Measurements from ENCODE around the gene UBE2E3. TPM values are rescaled to one million over a fixed set of nuclear protein-coding genes. Genes with fewer than 3 reads are reported as not detected.

Gene UBE2E3
- total RNA-seq, 1 experiment from 2014 or later = 91.3 TPM

DNA sequence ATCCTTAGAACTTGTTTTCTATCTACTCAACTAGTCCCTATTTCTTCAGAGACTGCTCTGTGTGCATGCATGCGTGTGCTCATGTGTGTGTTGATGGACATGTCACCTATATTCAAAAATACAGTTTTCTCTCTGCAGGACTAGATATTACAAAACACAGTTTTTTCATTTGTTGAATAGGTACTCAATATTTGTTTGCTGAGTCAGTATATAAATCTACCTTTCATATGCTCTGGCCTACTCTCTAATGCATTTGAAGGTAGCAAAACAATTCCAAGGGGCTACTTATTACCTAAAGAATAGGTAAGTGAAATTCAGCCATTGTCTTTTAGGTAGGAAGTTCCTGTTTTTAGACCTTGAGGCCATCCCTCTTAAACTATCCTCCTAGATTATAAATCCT, 8.6 kb upstream of the UBE2E3 start:
- no peak for TF ChIP-seq POLR2AphosphoS5 (IDR thresholded peaks at IDR 0.05; ENCODE audit: low read depth, low read length)
- TF ChIP-seq, protein P1, sequence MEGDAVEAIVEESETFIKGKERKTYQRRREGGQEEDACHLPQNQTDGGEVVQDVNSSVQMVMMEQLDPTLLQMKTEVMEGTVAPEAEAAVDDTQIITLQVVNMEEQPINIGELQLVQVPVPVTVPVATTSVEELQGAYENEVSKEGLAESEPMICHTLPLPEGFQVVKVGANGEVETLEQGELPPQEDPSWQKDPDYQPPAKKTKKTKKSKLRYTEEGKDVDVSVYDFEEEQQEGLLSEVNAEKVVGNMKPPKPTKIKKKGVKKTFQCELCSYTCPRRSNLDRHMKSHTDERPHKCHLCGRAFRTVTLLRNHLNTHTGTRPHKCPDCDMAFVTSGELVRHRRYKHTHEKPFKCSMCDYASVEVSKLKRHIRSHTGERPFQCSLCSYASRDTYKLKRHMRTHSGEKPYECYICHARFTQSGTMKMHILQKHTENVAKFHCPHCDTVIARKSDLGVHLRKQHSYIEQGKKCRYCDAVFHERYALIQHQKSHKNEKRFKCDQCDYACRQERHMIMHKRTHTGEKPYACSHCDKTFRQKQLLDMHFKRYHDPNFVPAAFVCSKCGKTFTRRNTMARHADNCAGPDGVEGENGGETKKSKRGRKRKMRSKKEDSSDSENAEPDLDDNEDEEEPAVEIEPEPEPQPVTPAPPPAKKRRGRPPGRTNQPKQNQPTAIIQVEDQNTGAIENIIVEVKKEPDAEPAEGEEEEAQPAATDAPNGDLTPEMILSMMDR (IDR thresholded peaks at IDR 0.05) = no peak
- no peak for TF ChIP-seq TCF7L2 (IDR thresholded peaks at IDR 0.05; ENCODE audit: low read depth, low read length)
- TF ChIP-seq, protein P2, sequence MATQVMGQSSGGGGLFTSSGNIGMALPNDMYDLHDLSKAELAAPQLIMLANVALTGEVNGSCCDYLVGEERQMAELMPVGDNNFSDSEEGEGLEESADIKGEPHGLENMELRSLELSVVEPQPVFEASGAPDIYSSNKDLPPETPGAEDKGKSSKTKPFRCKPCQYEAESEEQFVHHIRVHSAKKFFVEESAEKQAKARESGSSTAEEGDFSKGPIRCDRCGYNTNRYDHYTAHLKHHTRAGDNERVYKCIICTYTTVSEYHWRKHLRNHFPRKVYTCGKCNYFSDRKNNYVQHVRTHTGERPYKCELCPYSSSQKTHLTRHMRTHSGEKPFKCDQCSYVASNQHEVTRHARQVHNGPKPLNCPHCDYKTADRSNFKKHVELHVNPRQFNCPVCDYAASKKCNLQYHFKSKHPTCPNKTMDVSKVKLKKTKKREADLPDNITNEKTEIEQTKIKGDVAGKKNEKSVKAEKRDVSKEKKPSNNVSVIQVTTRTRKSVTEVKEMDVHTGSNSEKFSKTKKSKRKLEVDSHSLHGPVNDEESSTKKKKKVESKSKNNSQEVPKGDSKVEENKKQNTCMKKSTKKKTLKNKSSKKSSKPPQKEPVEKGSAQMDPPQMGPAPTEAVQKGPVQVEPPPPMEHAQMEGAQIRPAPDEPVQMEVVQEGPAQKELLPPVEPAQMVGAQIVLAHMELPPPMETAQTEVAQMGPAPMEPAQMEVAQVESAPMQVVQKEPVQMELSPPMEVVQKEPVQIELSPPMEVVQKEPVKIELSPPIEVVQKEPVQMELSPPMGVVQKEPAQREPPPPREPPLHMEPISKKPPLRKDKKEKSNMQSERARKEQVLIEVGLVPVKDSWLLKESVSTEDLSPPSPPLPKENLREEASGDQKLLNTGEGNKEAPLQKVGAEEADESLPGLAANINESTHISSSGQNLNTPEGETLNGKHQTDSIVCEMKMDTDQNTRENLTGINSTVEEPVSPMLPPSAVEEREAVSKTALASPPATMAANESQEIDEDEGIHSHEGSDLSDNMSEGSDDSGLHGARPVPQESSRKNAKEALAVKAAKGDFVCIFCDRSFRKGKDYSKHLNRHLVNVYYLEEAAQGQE (IDR thresholded peaks at IDR 0.05; ENCODE audit: insufficient read depth in 1 of 2, low read depth in 2 of 2, low read length in 1 of 2) = no peak
- no peak for TF ChIP-seq SIN3A (IDR thresholded peaks at IDR 0.05; ENCODE audit: borderline replicate concordance, insufficient read depth, low read depth, low read length)
- ChIA-PET CTCF (no interaction called here), POLR2A (no interaction called here)
- in situ Hi-C loops (cut with HindIII; ENCODE audit: low pct_unique_long_range_greater_than_20kb, low sequenced_read_pairs) = no loop called here
- DNase-seq (ENCODE audit: low read depth, low spot score) (no peak), ATAC-seq (no peak)
- Histone ChIP-seq H3K4me1 (ENCODE audit: control insufficient read depth, insufficient read depth, low read length) (no peaks in the 10 kb centered on the region), H3K9me3 (ENCODE audit: control insufficient read depth, insufficient read depth, low read depth, low read length) (no peaks in the 10 kb centered on the region), H3K27me3 (ENCODE audit: control insufficient read depth, insufficient read depth, low read length) (no peaks in the 10 kb centered on the region), H3K27ac (ENCODE audit: low read length) (no peak overlapping the region), H3K4me3 (ENCODE audit: low read depth in 2 of 2, low read length in 2 of 2) (no peak overlapping the region), H3K36me3 (ENCODE audit: control insufficient read depth, insufficient read depth, low read length) (no peaks in the 10 kb centered on the region)
- intact Hi-C loops (cut with micrococcal nuclease; ENCODE audit: unreplicated experiment) = no loop called here
- no TSS peak for BruUV-seq (replicated peaks)

DNA sequence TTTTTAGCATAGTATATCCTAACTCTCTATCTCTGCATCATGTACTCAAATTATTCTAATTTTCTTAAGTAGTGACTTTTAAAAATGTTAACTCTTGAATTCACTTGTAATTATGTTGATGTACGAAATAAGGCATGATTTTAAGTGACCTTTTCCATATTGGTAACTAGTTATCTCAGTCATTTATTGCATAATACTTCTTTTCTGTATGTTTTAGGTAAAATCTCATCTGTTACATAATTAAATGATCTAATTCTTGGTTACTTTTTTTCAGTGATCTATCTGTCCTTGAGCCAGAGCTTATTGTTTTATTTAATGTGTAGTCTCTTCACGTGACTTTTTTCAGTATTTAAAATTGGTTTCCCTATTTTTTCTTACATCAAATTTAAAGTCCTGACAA, 4.8 kb upstream of the UBE2E3 start:
- intact Hi-C loops (cut with micrococcal nuclease; ENCODE audit: unreplicated experiment) = no loop called here
- H3K4me1 ChIP-seq (ENCODE audit: control insufficient read depth, insufficient read depth, low read length) = peaks cover 6% of the 10 kb centered on the region
- POLR2A ChIA-PET = no interaction called here

More for the DNA sequence above, 4.8 kb upstream of the UBE2E3 start:
- Histone ChIP-seq H3K4me3 (ENCODE audit: low read depth in 2 of 2, low read length in 2 of 2) (no peak overlapping the region), H3K27me3 (ENCODE audit: control insufficient read depth, insufficient read depth, low read length) (no peaks in the 10 kb centered on the region), H3K36me3 (ENCODE audit: control insufficient read depth, insufficient read depth, low read length) (no peaks in the 10 kb centered on the region), H3K9me3 (ENCODE audit: control insufficient read depth, insufficient read depth, low read depth, low read length) (no peaks in the 10 kb centered on the region), H3K27ac (ENCODE audit: low read length) (no peak overlapping the region)
- in situ Hi-C loops (cut with HindIII; ENCODE audit: low pct_unique_long_range_greater_than_20kb, low sequenced_read_pairs) = no loop called here
- BruUV-seq (replicated peaks) = no TSS peak
- no peak for DNase-seq (ENCODE audit: low read depth, low spot score)
- no peak for ATAC-seq
- TF ChIP-seq SIN3A (IDR thresholded peaks at IDR 0.05; ENCODE audit: borderline replicate concordance, insufficient read depth, low read depth, low read length) (no peak), POLR2AphosphoS5 (IDR thresholded peaks at IDR 0.05; ENCODE audit: low read depth, low read length) (no peak), TCF7L2 (IDR thresholded peaks at IDR 0.05; ENCODE audit: low read depth, low read length) (no peak)
- TF ChIP-seq, protein P1 (IDR thresholded peaks at IDR 0.05) = no peak
- TF ChIP-seq, protein P2 (IDR thresholded peaks at IDR 0.05; ENCODE audit: insufficient read depth in 1 of 2, low read depth in 2 of 2, low read length in 1 of 2) = no peak
- CTCF ChIA-PET = no interaction called here

Measured in Panc1 (cell line).